Nucleus accumbens (tissue), 56 donors: Measurements from ENCODE around the gene LORICRIN.

Source experiments
- DNase-seq, 56 donors: peaks; one replicate each; lab custom pipeline; 2025; lab: John Stamatoyannopoulos, UW

LORICRIN gene

GRCh38 chr1:153293851-153294250 lies 34.4 kb downstream of the LORICRIN start:
- no peak for DNase-seq

- no peak for DNase-seq
These were observed 42.8 kb downstream of the LORICRIN start for GRCh38 chr1:153302308-153302707.

DNA sequence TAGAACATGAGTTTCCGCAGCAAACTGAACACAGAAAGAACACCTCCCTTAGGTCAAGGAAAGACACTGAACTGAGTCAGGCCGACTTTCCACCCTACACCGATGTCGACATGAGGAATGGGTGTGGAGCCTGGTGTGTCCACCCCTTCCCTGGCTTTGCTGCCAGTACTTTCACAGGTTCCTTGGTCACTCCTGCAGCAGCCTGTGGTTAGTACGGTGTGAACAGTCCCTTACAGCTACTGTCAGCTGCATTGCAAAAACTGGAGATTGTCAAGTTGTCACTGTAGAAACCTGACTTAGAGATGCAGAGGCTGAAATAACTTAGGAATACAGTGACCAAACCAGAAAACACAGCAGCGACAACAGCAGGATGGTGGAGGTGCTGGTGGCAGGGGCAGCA lies 46.2 kb downstream of the LORICRIN start:
- DNase-seq = no peak

GRCh38 chr1:153306303-153307220 lies 47.1 kb downstream of the LORICRIN start:
- no peak for DNase-seq

DNA sequence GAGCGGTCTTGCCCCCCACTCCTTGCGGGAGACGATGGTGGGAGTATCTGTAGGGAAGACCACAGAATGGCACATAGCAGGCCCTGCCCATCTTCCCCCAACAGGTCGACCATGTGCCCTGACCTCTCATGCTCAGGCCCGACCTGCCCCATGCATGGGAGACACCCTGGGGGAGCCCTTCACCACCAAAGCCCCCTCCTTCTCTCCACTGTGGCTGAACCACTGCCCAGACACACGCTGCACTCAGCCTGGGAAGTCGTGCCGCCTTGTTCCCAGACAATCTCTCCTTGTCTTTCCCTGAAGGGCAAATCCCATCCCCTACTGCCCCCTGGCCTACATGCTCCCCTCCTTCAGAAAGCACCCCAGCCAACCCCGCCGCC lies 47.7 kb downstream of the LORICRIN start:
- DNase-seq = no peak

DNA sequence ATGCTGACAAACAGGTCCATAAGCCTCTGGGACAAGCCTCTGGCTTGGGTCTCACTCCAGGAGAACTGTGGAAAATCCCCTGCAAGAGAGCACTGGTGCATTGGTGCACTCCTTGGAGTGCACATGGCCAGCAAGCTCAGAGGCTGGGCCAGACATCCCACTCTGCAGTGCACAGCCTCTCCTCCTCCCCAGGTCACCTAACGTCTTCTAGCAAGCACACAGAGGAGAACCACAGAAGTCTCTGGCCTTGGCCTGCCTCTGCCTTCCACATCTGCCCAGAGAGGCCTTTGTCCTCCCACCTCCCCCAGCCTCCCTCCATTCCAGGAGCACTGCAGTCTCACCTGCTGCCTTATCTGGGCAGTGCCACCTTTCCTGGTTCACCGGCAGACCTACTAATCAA lies 49.1 kb downstream of the LORICRIN start:
- no peak for DNase-seq

GRCh38 chr1:153309441-153309840 lies 50.0 kb downstream of the LORICRIN start:
- DNase-seq = no peak

GRCh38 chr1:153310526-153310925 lies 51.0 kb downstream of the LORICRIN start:
- no peak for DNase-seq
